Gastroesophageal sphincter (tissue), 4 donors: ENCODE measurements around the gene ZNF566. TPM values are rescaled to one million over a fixed set of nuclear protein-coding genes. Genes with fewer than 3 reads are reported as not detected.

Experiments
- ATAC-seq: fragments of 150-250 bp; one replicate; pipeline ENCODE4 v1.9.1; 2016; ENCODE audit warnings: mild to moderate bottlenecking, moderate library complexity
- H3K27ac ChIP-seq, 4 donors: fragments of 200-600 bp; sonication (generic) in 3 of 4; 1 replicate in 3 of 4; 2 replicates in 1 of 4; pipeline ENCODE4 v1.5.1; 2016 to 2019
- H3K27me3 ChIP-seq: fragments of 200-600 bp; sonication (generic); one replicate; pipeline ENCODE4 v1.5.1; 2019
- H3K36me3 ChIP-seq, 2 donors: fragments of 200-600 bp; sonication (generic); one replicate each; pipeline ENCODE4 v1.5.1; 2019; ENCODE audit warnings: control low read depth in 1 of 2
- H3K4me1 ChIP-seq, 3 donors: fragments of 200-600 bp; sonication (generic); 1 replicate in 2 of 3; 2 replicates in 1 of 3; pipeline ENCODE4 v1.5.1; 2016 to 2019; ENCODE audit warnings: control low read depth in 2 of 3
- H3K4me3 ChIP-seq, 2 donors: fragments of 200-600 bp; sonication (generic); one replicate each; pipeline ENCODE4 v1.5.1; 2019; ENCODE audit warnings: mild to moderate bottlenecking in 1 of 2, moderate library complexity in 1 of 2
- H3K9me3 ChIP-seq, 3 donors: fragments of 200-600 bp; sonication (generic); one replicate each; pipeline ENCODE4 v1.5.1; 2017 to 2019; ENCODE audit warnings: control low read depth in 2 of 3
- EP300 ChIP-seq: sonication (generic); formaldehyde crosslinking; IDR thresholded peaks from one replicate; pipeline ENCODE4 v1.6.1; 2017; ENCODE audit warnings: antibody characterized with exemption, mild to moderate bottlenecking
- POLR2A ChIP-seq, 2 donors: fragments of 450-650 bp; IDR thresholded peaks; one replicate each; pipeline ENCODE4 v1.6.1; 2017; ENCODE audit warnings: antibody characterized with exemption in 2 of 2, mild to moderate bottlenecking in 2 of 2, moderate library complexity in 1 of 2
- POLR2AphosphoS5 ChIP-seq: sonication (generic); formaldehyde crosslinking; IDR thresholded peaks from one replicate; pipeline ENCODE4 v1.6.1; 2017; ENCODE audit warnings: antibody characterized with exemption
- WGBS, 2 donors: methylation state at CpG; one replicate each; pipeline ENCODE4 v1.1.5; 2018; ENCODE audit warnings: low coverage in 1 of 2; 5-methylcytosine and 5-hydroxymethylcytosine counted together
- total RNA-seq, 4 donors: library from RNA; depleted of rRNA; stranded (reverse); fragments of >200 nt; gene quantifications; one replicate each; pipeline ENCODE4 v1.1.0, GENCODE V29; 2016
- TF ChIP-seq, protein P1 (sequence below), 4 experiments: fragments of 200-600 bp in 2 of 4; fragments of 450-650 bp in 2 of 4; sonication (generic) in 1 of 4; IDR thresholded peaks; one replicate each; pipeline ENCODE4 v1.5.1; 2017 to 2019; ENCODE audit warnings: antibody characterized with exemption in 4 of 4, mild to moderate bottlenecking in 2 of 4, moderate library complexity in 2 of 4

Gene ZNF566
- total RNA-seq, 4 donors from 2014 or later, result 12.6 to 24.2 (median 19.7) TPM

DNA sequence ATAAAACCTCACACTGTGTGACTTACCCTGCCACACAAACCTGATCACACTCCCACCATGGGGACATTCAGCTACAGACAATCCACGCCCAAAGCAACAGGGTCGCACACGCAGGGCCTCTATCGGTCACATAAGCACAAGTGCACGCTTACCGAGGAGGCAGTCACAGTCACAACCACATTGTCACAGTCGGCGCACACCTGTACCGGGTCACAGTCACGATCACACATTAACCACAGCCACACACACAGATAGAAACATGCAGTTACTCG is 579 bp downstream of the ZNF566 start:
- peaks cover 0 to 9% of the 10 kb centered on the region in 2 donors for H3K36me3 ChIP-seq
- WGBS, 2 donors, result 0% methylated on average over 8 to 9 of the region's 11 CpGs
- H3K4me3 ChIP-seq, result peak overlapping the region; percentile 79
- no peak for ATAC-seq
- H3K4me1 ChIP-seq, result peaks cover 0 to 25% (median 5%) of the 10 kb centered on the region in 3 donors
- H3K9me3 ChIP-seq, result no peaks in the 10 kb centered on the region
- TF ChIP-seq EP300 (no peak), POLR2AphosphoS5 (no peak), POLR2A (IDR thresholded peaks at IDR 0.05) (no peak)
- TF ChIP-seq, protein P1, sequence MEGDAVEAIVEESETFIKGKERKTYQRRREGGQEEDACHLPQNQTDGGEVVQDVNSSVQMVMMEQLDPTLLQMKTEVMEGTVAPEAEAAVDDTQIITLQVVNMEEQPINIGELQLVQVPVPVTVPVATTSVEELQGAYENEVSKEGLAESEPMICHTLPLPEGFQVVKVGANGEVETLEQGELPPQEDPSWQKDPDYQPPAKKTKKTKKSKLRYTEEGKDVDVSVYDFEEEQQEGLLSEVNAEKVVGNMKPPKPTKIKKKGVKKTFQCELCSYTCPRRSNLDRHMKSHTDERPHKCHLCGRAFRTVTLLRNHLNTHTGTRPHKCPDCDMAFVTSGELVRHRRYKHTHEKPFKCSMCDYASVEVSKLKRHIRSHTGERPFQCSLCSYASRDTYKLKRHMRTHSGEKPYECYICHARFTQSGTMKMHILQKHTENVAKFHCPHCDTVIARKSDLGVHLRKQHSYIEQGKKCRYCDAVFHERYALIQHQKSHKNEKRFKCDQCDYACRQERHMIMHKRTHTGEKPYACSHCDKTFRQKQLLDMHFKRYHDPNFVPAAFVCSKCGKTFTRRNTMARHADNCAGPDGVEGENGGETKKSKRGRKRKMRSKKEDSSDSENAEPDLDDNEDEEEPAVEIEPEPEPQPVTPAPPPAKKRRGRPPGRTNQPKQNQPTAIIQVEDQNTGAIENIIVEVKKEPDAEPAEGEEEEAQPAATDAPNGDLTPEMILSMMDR (IDR thresholded peaks at IDR 0.05), result no peak
- peak overlapping the region; percentile 89 to 96 (median 94) for H3K27ac ChIP-seq
- H3K27me3 ChIP-seq, result no peaks in the 10 kb centered on the region

- Histone ChIP-seq H3K4me3 (peak overlapping the region; percentile 79), H3K27ac (peak overlapping the region; percentile 89 to 96 (median 94)), H3K9me3 (no peaks in the 10 kb centered on the region), H3K27me3 (no peaks in the 10 kb centered on the region), H3K4me1 (peaks cover 0 to 25% (median 5%) of the 10 kb centered on the region in 3 donors), H3K36me3 (peaks cover 0 to 9% of the 10 kb centered on the region in 2 donors)
- 30 to 45% methylated on average over 8 to 9 of the region's 9 CpGs for WGBS, 2 donors
- TF ChIP-seq, protein P1 (IDR thresholded peaks at IDR 0.05), result no peak
- no peak for TF ChIP-seq EP300
- no peak for TF ChIP-seq POLR2A (IDR thresholded peaks at IDR 0.05)
- TF ChIP-seq POLR2AphosphoS5, result no peak
- ATAC-seq, result no peak
Observed at GRCh38 chr19:36488118-36488845, 1.1 kb downstream of the ZNF566 start.

DNA sequence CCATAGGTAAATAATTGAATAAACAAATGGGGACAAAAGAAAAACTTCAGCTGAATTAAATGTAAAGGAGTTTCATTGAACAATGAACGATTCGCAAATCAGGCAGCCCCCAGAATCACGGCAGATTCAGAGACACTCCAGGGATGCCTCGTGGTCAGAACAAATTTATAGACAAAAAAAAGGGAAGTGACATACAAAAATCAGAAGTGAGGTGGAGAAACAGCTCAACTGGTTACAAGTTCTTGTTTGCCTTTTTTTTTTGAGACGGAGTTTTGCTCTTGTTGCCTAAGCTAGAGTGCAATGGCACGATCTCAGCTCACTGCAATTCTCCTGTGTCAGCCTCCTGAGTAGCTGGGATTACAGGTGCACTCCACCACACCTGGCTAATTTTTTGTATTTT is 5.7 kb downstream of the ZNF566 start:
- Histone ChIP-seq H3K36me3 (peaks cover 0 to 19% of the 10 kb centered on the region in 2 donors), H3K4me3 (no peak overlapping the region), H3K9me3 (no peaks in the 10 kb centered on the region), H3K27ac (no peak overlapping the region), H3K4me1 (peaks cover 0 to 17% (median 5%) of the 10 kb centered on the region in 3 donors), H3K27me3 (no peaks in the 10 kb centered on the region)
- TF ChIP-seq, protein P1 (IDR thresholded peaks at IDR 0.05), result no peak
- no peak for TF ChIP-seq POLR2A (IDR thresholded peaks at IDR 0.05)
- 89 to 96% methylated on average over 3 to 6 of the region's 6 CpGs for WGBS, 2 donors
- no peak for ATAC-seq

- TF ChIP-seq, protein P1 (IDR thresholded peaks at IDR 0.05), result no peak
- no peak for TF ChIP-seq POLR2A (IDR thresholded peaks at IDR 0.05)
- TF ChIP-seq POLR2AphosphoS5, result no peak
- TF ChIP-seq EP300, result no peak
- no peak for ATAC-seq
- Histone ChIP-seq H3K27me3 (no peaks in the 10 kb centered on the region), H3K4me1 (peaks cover 0 to 9% (median under 1%) of the 10 kb centered on the region in 3 donors), H3K9me3 (no peaks in the 10 kb centered on the region), H3K4me3 (no peak overlapping the region), H3K36me3 (peaks cover 0 to 21% of the 10 kb centered on the region in 2 donors), H3K27ac (no peak overlapping the region)
- WGBS, 2 donors, result 83 to 90% methylated on average over 2 of the region's 2 CpGs
Observed at GRCh38 chr19:36482876-36483275, 6.5 kb downstream of the ZNF566 start.

GRCh38 chr19:36460046-36460445 is 29.3 kb downstream of the ZNF566 start:
- H3K4me3 ChIP-seq, result no peak overlapping the region
- H3K36me3 ChIP-seq, result peaks cover 0 to 85% of the 10 kb centered on the region in 2 donors
- no peaks in the 10 kb centered on the region for H3K27me3 ChIP-seq
- H3K9me3 ChIP-seq, result peaks cover 0 to 48% (median 0%) of the 10 kb centered on the region in 3 donors
- H3K4me1 ChIP-seq, result no peaks in the 10 kb centered on the region
- TF ChIP-seq, protein P1 (IDR thresholded peaks at IDR 0.05), result no peak
- no peak for TF ChIP-seq POLR2AphosphoS5
- no peak for TF ChIP-seq EP300
- no peak for TF ChIP-seq POLR2A (IDR thresholded peaks at IDR 0.05)
- ATAC-seq, result no peak
- 88% methylated on average over 1 of the region's 1 CpG for WGBS, 2 donors
- no peak overlapping the region for H3K27ac ChIP-seq
